H9 (cell line): ENCODE measurements around the gene IRAK1. TPM values are rescaled to one million over a fixed set of nuclear protein-coding genes. Genes with fewer than 3 reads are reported as not detected.

Source experiments
- DNase-seq: peaks from one replicate; pipeline ENCODE4 v3.0.0-alpha.2; 2017
- H2AFZ ChIP-seq: one replicate; pipeline ENCODE4 v1.6.1; 2013; ENCODE audit warnings: mild to moderate bottlenecking, low read length, control low read depth, moderate library complexity
- H2AK5ac ChIP-seq: 2 replicates; pipeline ENCODE4 v1.6.1; 2013; ENCODE audit warnings: low read length, control low read depth, mixed read lengths; ENCODE audit not compliant: insufficient read length
- H2BK120ac ChIP-seq: one replicate; pipeline ENCODE4 v1.6.1; 2013; ENCODE audit warnings: low read depth, mild to moderate bottlenecking, low read length, control low read depth, inconsistent platforms; ENCODE audit not compliant: poor library complexity, severe bottlenecking
- H2BK12ac ChIP-seq: 2 replicates; pipeline ENCODE4 v1.6.1; 2013; ENCODE audit warnings: low read length, control low read depth, mixed read lengths, low read depth; ENCODE audit not compliant: insufficient read length
- H2BK15ac ChIP-seq: 2 replicates; pipeline ENCODE4 v1.6.1; 2013; ENCODE audit warnings: low read depth, low read length, control low read depth
- H2BK20ac ChIP-seq: one replicate; pipeline ENCODE4 v1.6.1; 2013; ENCODE audit warnings: low read depth, mild to moderate bottlenecking, low read length, control low read depth, inconsistent platforms; ENCODE audit not compliant: poor library complexity, severe bottlenecking
- H2BK5ac ChIP-seq: 2 replicates; pipeline ENCODE4 v1.6.1; 2013; ENCODE audit warnings: low read length, control low read depth, mixed read lengths; ENCODE audit not compliant: insufficient read length
- H3K14ac ChIP-seq: 2 replicates; pipeline ENCODE4 v1.6.1; 2013; ENCODE audit warnings: low read length, control low read depth; ENCODE audit not compliant: insufficient read depth
- H3K18ac ChIP-seq: 2 replicates; pipeline ENCODE4 v1.6.1; 2013; ENCODE audit warnings: low read depth, mild to moderate bottlenecking, mixed read lengths, low read length, control low read depth; ENCODE audit not compliant: insufficient read length
- H3K23ac ChIP-seq: 2 replicates; pipeline ENCODE4 v1.6.1; 2013; ENCODE audit warnings: low read length, control low read depth, mixed read lengths, low read depth; ENCODE audit not compliant: insufficient read length
- H3K23me2 ChIP-seq: 2 replicates; pipeline ENCODE4 v1.6.1; 2013; ENCODE audit warnings: low read depth, mild to moderate bottlenecking, mixed read lengths, low read length, control low read depth; ENCODE audit not compliant: insufficient read length, poor library complexity, severe bottlenecking
- H3K27ac ChIP-seq: 2 replicates; pipeline ENCODE4 v1.5.1; 2013; ENCODE audit warnings: low read length, control low read depth, mixed read lengths, low read depth; ENCODE audit not compliant: insufficient read length
- H3K27me3 ChIP-seq: 2 replicates; pipeline ENCODE4 v1.6.1; 2013; ENCODE audit warnings: low read length, control low read depth, inconsistent platforms; ENCODE audit not compliant: insufficient read depth
- H3K4ac ChIP-seq: 2 replicates; pipeline ENCODE4 v1.6.1; 2013; ENCODE audit warnings: low read depth, mild to moderate bottlenecking, control low read depth, inconsistent platforms, low read length, moderate library complexity
- H3K4me1 ChIP-seq: 2 replicates; pipeline ENCODE4 v1.6.1; 2013; ENCODE audit warnings: low read length, control low read depth, inconsistent platforms; ENCODE audit not compliant: insufficient read depth
- H3K4me2 ChIP-seq: 2 replicates; pipeline ENCODE4 v1.6.1; 2013; ENCODE audit warnings: low read length, control low read depth, mixed read lengths; ENCODE audit not compliant: insufficient read length, insufficient read depth
- H3K56ac ChIP-seq: 2 replicates; pipeline ENCODE4 v1.6.1; 2013; ENCODE audit warnings: low read depth, mild to moderate bottlenecking, mixed read lengths, low read length, control low read depth; ENCODE audit not compliant: insufficient read length
- H3K79me1 ChIP-seq: 2 replicates; pipeline ENCODE4 v1.6.1; 2013; ENCODE audit warnings: low read depth, mild to moderate bottlenecking, moderate library complexity, low read length, control low read depth, inconsistent platforms; ENCODE audit not compliant: insufficient read depth, poor library complexity, severe bottlenecking
- H3K79me2 ChIP-seq: 2 replicates; pipeline ENCODE4 v1.6.1; 2013; ENCODE audit warnings: low read length, control low read depth, inconsistent platforms; ENCODE audit not compliant: insufficient read depth
- H3K9ac ChIP-seq: 2 replicates; pipeline ENCODE4 v1.6.1; 2013; ENCODE audit warnings: low read length, control low read depth, mixed read lengths; ENCODE audit not compliant: insufficient read length; ENCODE audit errors: extremely low read depth
- H3K9me3 ChIP-seq: one replicate; pipeline ENCODE4 v1.6.1; 2013; ENCODE audit warnings: low read depth, low read length, inconsistent platforms; ENCODE audit not compliant: control insufficient read depth
- H3T11ph ChIP-seq: one replicate; pipeline ENCODE4 v1.6.1; 2013; ENCODE audit warnings: mild to moderate bottlenecking, low read length, control low read depth, inconsistent platforms
- H4K20me1 ChIP-seq: one replicate; pipeline ENCODE4 v1.6.1; 2013; ENCODE audit not compliant: control insufficient read depth, insufficient read length, insufficient read depth
- H4K5ac ChIP-seq: 2 replicates; pipeline ENCODE4 v1.6.1; 2013; ENCODE audit warnings: low read depth, mild to moderate bottlenecking, mixed read lengths, low read length, control low read depth; ENCODE audit not compliant: insufficient read length
- H4K8ac ChIP-seq: replicated peaks from 2 replicates; pipeline ENCODE4 v1.6.1; 2013; ENCODE audit warnings: low read length, control low read depth, mixed read lengths, low read depth; ENCODE audit not compliant: insufficient read length
- H4K91ac ChIP-seq: 2 replicates; pipeline ENCODE4 v1.6.1; 2013; ENCODE audit warnings: low read depth, mild to moderate bottlenecking, moderate library complexity, mixed read lengths, low read length, control low read depth; ENCODE audit not compliant: insufficient read length
- H3K27ac Mint-ChIP-seq, 3 experiments: 2 replicates in 2 of 3; 3 replicates in 1 of 3; pipeline ENCODE4 v1.8.0; 2020 to 2021; ENCODE audit warnings: mixed read lengths in 3 of 3, mild to moderate bottlenecking in 1 of 3, moderate library complexity in 1 of 3
- H3K27me3 Mint-ChIP-seq: 2 replicates; pipeline ENCODE4 v1.8.0; 2021; ENCODE audit warnings: low read depth, mild to moderate bottlenecking, moderate library complexity, mixed read lengths
- H3K36me3 Mint-ChIP-seq, 3 experiments: 2 replicates in 2 of 3; 3 replicates in 1 of 3; pipeline ENCODE4 v1.8.0; 2020 to 2021; ENCODE audit warnings: low read depth in 3 of 3, mixed read lengths in 3 of 3; ENCODE audit not compliant: insufficient read depth in 1 of 3
- H3K4me1 Mint-ChIP-seq, 2 experiments: 2 replicates each; pipeline ENCODE4 v1.8.0; 2020; ENCODE audit warnings: mixed read lengths in 2 of 2
- H3K4me3 Mint-ChIP-seq, 2 experiments: 2 replicates in 1 of 2; 3 replicates in 1 of 2; pipeline ENCODE4 v1.8.0; 2020 to 2021; ENCODE audit warnings: mild to moderate bottlenecking in 2 of 2, mixed read lengths in 2 of 2, moderate library complexity in 1 of 2
- H3K9me3 Mint-ChIP-seq, 2 experiments: 2 replicates in 1 of 2; 3 replicates in 1 of 2; pipeline ENCODE4 v1.8.0; 2020; ENCODE audit warnings: mild to moderate bottlenecking in 2 of 2, mixed read lengths in 2 of 2, moderate library complexity in 1 of 2
- WGBS: extraction: QIAGEN DNeasy Blood & Tissue Kit; methylation state at CpG from one replicate; pipeline ENCODE4 v1.1.7; 2013; ENCODE audit warnings: missing lambda C conversion rate, low lambda C conversion rate, mixed read lengths; ENCODE audit not compliant: insufficient read length; ENCODE audit errors: extremely low coverage; 5-methylcytosine and 5-hydroxymethylcytosine counted together
- total RNA-seq: library from RNA; stranded (reverse); gene quantifications from 2 replicates; pipeline ENCODE4 v1.2.1, GENCODE V29; 2021
- TF ChIP-seq, protein P1 (sequence below): fragments of 200-600 bp; sonication (generic); conservative IDR thresholded peaks from 3 replicates; pipeline ENCODE4 v1.8.0; 2021; ENCODE audit warnings: antibody characterized with exemption, mild to moderate bottlenecking

The IRAK1 gene
- total RNA-seq, 1 experiment from 2014 or later: 98.4 TPM

- Histone ChIP-seq H3K9me3 (no peaks in the 10 kb centered on the region), H3K79me2 (no peaks in the 10 kb centered on the region), H2AFZ (no peak overlapping the region), H4K91ac (no peak overlapping the region), H2BK12ac (no peak overlapping the region), H3K14ac (no peak overlapping the region), H3K56ac (no peak overlapping the region), H3K9ac (no peak overlapping the region), H3K18ac (no peak overlapping the region), H3K4ac (no peak overlapping the region), H4K5ac (no peak overlapping the region), H2AK5ac (no peak overlapping the region), H3K27me3 (no peaks in the 10 kb centered on the region), H4K8ac (no peak overlapping the region), H3K23me2 (peaks cover 9% of the 10 kb centered on the region), H3T11ph (no peak overlapping the region), H4K20me1 (no peaks in the 10 kb centered on the region), H3K79me1 (no peaks in the 10 kb centered on the region), H2BK5ac (no peak overlapping the region), H2BK120ac (no peak overlapping the region), H3K4me1 (no peaks in the 10 kb centered on the region), H2BK20ac (no peak overlapping the region), H3K23ac (no peak overlapping the region), H3K27ac (no peak overlapping the region), H2BK15ac (no peak overlapping the region), H3K4me2 (no peak overlapping the region)
- H3K36me3 Mint-ChIP-seq: peaks cover 6 to 19% (median 9%) of the 10 kb centered on the region in 3 experiments; a peak in 5 of 7 replicates
- DNase-seq: no peak
- no peaks in the 10 kb centered on the region for H3K27me3 Mint-ChIP-seq
- H3K9me3 Mint-ChIP-seq: peaks cover 49 to 67% of the 10 kb centered on the region in 2 experiments
- peaks cover 17 to 24% of the 10 kb centered on the region in 2 experiments for H3K4me1 Mint-ChIP-seq
- no peak overlapping the region; a peak in 1 of 7 replicates for H3K27ac Mint-ChIP-seq
- no CpG with 5 or more reads among the region's 5 CpGs for WGBS
- no peak overlapping the region for H3K4me3 Mint-ChIP-seq
- TF ChIP-seq, protein P1, sequence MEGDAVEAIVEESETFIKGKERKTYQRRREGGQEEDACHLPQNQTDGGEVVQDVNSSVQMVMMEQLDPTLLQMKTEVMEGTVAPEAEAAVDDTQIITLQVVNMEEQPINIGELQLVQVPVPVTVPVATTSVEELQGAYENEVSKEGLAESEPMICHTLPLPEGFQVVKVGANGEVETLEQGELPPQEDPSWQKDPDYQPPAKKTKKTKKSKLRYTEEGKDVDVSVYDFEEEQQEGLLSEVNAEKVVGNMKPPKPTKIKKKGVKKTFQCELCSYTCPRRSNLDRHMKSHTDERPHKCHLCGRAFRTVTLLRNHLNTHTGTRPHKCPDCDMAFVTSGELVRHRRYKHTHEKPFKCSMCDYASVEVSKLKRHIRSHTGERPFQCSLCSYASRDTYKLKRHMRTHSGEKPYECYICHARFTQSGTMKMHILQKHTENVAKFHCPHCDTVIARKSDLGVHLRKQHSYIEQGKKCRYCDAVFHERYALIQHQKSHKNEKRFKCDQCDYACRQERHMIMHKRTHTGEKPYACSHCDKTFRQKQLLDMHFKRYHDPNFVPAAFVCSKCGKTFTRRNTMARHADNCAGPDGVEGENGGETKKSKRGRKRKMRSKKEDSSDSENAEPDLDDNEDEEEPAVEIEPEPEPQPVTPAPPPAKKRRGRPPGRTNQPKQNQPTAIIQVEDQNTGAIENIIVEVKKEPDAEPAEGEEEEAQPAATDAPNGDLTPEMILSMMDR: no peak
Measured at GRCh38 chrX:154022108-154022507, 2.4 kb upstream of the IRAK1 start.
